Nephron (organoid): Measurements from ENCODE around the gene ASB9.

Experiments used
- H3K27ac Mint-ChIP-seq, 3 experiments: 2 replicates each; pipeline ENCODE4 v1.8.0; 2020; ENCODE audit warnings: mixed read lengths in 3 of 3, mild to moderate bottlenecking in 2 of 3, moderate library complexity in 1 of 3
- H3K27me3 Mint-ChIP-seq: 2 replicates; pipeline ENCODE4 v1.8.0; 2021; ENCODE audit warnings: low read depth, mild to moderate bottlenecking, moderate library complexity, mixed read lengths
- H3K36me3 Mint-ChIP-seq: 2 replicates; pipeline ENCODE4 v1.8.0; 2020; ENCODE audit warnings: low read depth, mixed read lengths
- H3K4me1 Mint-ChIP-seq: 2 replicates; pipeline ENCODE4 v1.8.0; 2020; ENCODE audit warnings: mixed read lengths
- H3K4me3 Mint-ChIP-seq, 3 experiments: 2 replicates each; pipeline ENCODE4 v1.8.0; 2020; ENCODE audit warnings: mild to moderate bottlenecking in 3 of 3, mixed read lengths in 3 of 3, moderate library complexity in 2 of 3
- H3K9me3 Mint-ChIP-seq: 2 replicates; pipeline ENCODE4 v1.8.0; 2020; ENCODE audit warnings: mixed read lengths
- TF ChIP-seq, protein P1 (sequence below), 3 experiments: fragments of 200-600 bp; sonication (generic); IDR thresholded peaks; one replicate each; pipeline ENCODE4 v1.5.0; 2021; ENCODE audit warnings: antibody characterized with exemption in 3 of 3; ENCODE audit not compliant: unreplicated experiment in 3 of 3

ASB9 gene

DNA sequence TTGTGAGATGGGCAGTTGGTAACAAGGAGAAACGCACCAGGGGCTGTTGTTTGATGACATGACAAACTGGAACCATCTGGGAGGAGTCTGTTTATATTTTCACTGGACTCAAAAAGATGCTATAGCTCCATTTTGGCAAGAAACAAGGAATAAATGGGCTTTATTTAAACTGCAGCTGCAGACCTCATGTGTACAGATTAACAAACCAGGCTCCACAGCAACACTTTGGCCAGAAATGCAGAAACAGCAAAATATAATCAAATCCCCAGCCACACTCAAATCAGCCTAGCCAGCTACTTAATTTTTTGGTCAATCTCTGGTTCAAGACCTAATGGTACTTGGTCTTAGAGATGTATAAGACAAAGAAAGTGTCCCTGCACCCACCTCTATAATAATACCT is 52.7 kb downstream of the ASB9 start:
- H3K4me3 Mint-ChIP-seq, result no peak overlapping the region
- TF ChIP-seq, protein P1, sequence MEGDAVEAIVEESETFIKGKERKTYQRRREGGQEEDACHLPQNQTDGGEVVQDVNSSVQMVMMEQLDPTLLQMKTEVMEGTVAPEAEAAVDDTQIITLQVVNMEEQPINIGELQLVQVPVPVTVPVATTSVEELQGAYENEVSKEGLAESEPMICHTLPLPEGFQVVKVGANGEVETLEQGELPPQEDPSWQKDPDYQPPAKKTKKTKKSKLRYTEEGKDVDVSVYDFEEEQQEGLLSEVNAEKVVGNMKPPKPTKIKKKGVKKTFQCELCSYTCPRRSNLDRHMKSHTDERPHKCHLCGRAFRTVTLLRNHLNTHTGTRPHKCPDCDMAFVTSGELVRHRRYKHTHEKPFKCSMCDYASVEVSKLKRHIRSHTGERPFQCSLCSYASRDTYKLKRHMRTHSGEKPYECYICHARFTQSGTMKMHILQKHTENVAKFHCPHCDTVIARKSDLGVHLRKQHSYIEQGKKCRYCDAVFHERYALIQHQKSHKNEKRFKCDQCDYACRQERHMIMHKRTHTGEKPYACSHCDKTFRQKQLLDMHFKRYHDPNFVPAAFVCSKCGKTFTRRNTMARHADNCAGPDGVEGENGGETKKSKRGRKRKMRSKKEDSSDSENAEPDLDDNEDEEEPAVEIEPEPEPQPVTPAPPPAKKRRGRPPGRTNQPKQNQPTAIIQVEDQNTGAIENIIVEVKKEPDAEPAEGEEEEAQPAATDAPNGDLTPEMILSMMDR (IDR thresholded peaks at IDR 0.05; ENCODE audit: unreplicated experiment in 3 of 3), result no peak

DNA sequence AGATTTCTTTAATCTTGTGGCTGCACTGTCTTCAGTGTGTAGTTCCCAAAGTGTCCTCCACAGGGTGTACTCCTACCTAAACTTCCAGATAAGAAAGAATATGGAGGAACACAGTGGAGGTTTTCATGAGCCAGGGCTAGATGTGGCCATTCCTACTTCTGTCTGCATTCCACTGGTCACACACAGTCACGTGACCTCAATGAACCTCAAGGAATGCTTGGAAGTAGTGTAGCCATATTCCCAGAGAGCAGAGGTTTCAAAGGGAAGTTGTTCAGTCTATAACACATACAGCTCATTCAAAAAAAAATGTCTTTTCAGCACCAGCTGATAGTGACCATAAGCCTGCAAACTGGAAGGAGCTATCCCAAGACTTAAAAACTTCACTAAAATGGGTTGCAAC is 53.6 kb downstream of the ASB9 start:
- no peak overlapping the region for H3K27ac Mint-ChIP-seq
- H3K27me3 Mint-ChIP-seq, result no peaks in the 10 kb centered on the region
- no peaks in the 10 kb centered on the region for H3K4me1 Mint-ChIP-seq
- peaks cover 6% of the 10 kb centered on the region for H3K9me3 Mint-ChIP-seq
- TF ChIP-seq, protein P1 (IDR thresholded peaks at IDR 0.05; ENCODE audit: unreplicated experiment in 3 of 3), result no peak
- H3K36me3 Mint-ChIP-seq, result no peaks in the 10 kb centered on the region
- no peak overlapping the region for H3K4me3 Mint-ChIP-seq

More for the DNA sequence above, 52.7 kb downstream of the ASB9 start:
- Mint-ChIP-seq H3K36me3 (no peaks in the 10 kb centered on the region), H3K9me3 (peaks cover 6% of the 10 kb centered on the region), H3K27ac (no peak overlapping the region), H3K4me1 (no peaks in the 10 kb centered on the region), H3K27me3 (no peaks in the 10 kb centered on the region)

DNA sequence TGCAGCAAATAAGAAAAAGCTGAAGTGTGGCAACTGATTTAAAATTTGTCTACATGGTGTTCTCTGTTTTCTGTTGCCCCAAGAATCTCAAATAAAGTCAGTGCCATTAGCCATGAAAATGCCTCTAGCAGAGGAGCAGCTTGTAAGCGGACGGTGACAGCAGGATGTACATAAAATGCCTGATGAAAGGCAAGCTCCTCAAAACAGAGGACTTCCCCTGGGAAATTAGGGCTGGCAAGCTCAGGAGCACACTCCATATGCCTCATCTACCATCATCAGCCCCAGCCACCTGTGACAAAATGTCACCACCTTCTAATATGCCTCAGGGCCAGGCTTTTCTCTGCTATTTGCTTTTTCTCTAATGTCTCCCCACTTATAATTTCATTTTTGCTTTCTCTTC is 54.5 kb downstream of the ASB9 start:
- Mint-ChIP-seq H3K4me1 (no peaks in the 10 kb centered on the region), H3K27ac (no peak overlapping the region)

DNA sequence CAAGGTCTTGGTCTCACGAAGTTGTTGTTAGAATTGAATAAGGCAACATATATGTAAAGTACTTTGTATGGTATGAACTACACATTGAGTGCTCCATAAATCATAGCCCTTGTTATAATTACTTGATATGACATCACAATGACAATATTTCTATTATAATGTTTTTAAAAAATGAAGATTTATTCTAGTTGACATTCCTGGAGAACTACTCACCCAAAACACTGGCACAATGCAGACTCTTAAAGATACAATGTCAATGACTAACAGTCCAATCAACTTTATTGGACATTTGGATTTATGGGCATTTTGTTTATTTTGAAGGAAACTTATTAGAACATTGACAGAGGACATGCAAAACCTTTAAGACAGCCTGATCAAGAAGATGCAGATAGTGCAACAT is 55.3 kb downstream of the ASB9 start:
- H3K4me3 Mint-ChIP-seq, result no peak overlapping the region
- H3K27ac Mint-ChIP-seq, result no peak overlapping the region
- H3K4me1 Mint-ChIP-seq, result no peaks in the 10 kb centered on the region
- TF ChIP-seq, protein P1 (IDR thresholded peaks at IDR 0.05; ENCODE audit: unreplicated experiment in 3 of 3), result no peak
- H3K27me3 Mint-ChIP-seq, result no peaks in the 10 kb centered on the region
- H3K36me3 Mint-ChIP-seq, result no peaks in the 10 kb centered on the region
- peaks cover 3% of the 10 kb centered on the region for H3K9me3 Mint-ChIP-seq

More for the DNA sequence above, 54.5 kb downstream of the ASB9 start:
- TF ChIP-seq, protein P1 (IDR thresholded peaks at IDR 0.05; ENCODE audit: unreplicated experiment in 3 of 3), result no peak
- Mint-ChIP-seq H3K9me3 (peaks cover 3% of the 10 kb centered on the region), H3K4me3 (no peak overlapping the region), H3K27me3 (no peaks in the 10 kb centered on the region), H3K36me3 (no peaks in the 10 kb centered on the region)

DNA sequence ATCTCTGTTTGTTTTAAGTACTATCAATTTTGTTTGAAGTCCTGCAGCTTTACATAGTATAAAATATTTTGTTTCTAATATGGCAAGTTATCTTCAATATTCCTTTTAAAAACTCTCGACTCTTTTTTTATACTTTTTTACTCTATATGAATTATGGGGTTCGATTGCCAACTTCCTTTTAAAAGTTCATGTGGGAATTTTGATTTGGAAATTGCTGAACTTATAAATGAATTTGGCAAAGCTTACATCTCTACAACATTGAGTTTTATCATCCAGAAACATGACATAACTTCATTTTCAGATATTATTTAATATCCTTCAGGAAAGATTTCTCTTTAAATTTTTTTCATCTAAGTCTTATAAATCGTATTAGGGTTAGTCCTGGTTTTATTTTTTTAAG is 60.8 kb downstream of the ASB9 start:
- Mint-ChIP-seq H3K9me3 (no peaks in the 10 kb centered on the region), H3K27ac (no peak overlapping the region), H3K36me3 (no peaks in the 10 kb centered on the region), H3K4me1 (no peaks in the 10 kb centered on the region), H3K4me3 (no peak overlapping the region), H3K27me3 (no peaks in the 10 kb centered on the region)
- TF ChIP-seq, protein P1 (IDR thresholded peaks at IDR 0.05; ENCODE audit: unreplicated experiment in 3 of 3), result no peak

DNA sequence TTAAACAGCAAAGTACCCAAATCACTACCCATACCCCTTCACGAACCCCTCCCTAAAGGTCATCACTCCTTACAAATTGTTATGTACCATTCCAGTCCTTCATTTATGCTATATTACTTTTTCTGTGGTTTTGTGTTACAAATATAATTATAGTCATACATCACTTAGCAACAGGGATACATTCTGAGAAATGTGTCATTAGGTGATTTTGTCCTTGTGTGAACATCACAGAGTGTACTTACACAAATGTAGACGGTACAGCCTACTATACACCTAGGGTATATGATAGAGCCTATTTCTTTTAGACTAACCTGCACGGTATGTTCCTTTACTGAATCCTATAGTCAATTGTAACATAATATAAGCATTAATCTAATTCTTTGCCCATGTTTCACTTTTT is 61.9 kb downstream of the ASB9 start:
- Mint-ChIP-seq H3K4me1 (no peaks in the 10 kb centered on the region), H3K9me3 (no peaks in the 10 kb centered on the region)

More for the DNA sequence above, 61.9 kb downstream of the ASB9 start:
- Mint-ChIP-seq H3K36me3 (no peaks in the 10 kb centered on the region), H3K27me3 (no peaks in the 10 kb centered on the region), H3K4me3 (no peak overlapping the region), H3K27ac (no peak overlapping the region)
- TF ChIP-seq, protein P1 (IDR thresholded peaks at IDR 0.05; ENCODE audit: unreplicated experiment in 3 of 3), result no peak
